ENCODE data around the gene TMEM132E. TPM values are rescaled to one million over a fixed set of nuclear protein-coding genes. Genes with fewer than 3 reads are reported as not detected.

TMEM132E gene
- total and polyA plus RNA-seq, 2 of the 8 experiments (the other 6 are each of a cell fraction or from before 2014, with no cell fraction given), result 0.45 to 0.60 TPM

GRCh38 chr17:34562387-34562786, 17.0 kb upstream of the TMEM132E start (continued):
- no peak for TF ChIP-seq BRCA1 (IDR thresholded peaks at IDR 0.05; ENCODE audit: low read depth, low read length)
- TF ChIP-seq RAD21 (IDR thresholded peaks at IDR 0.05 in 1 of 2, conservative IDR thresholded peaks at IDR 0.05 in 1 of 2; ENCODE audit: low read depth in 2 of 2, low read length in 2 of 2), result peak; percentile 71 to 73
- no peak for TF ChIP-seq TAF1 (IDR thresholded peaks at IDR 0.05; ENCODE audit: low read depth, low read length)
- TF ChIP-seq EP300 (IDR thresholded peaks at IDR 0.05; ENCODE audit: borderline replicate concordance in 1 of 2, low read depth in 2 of 2, low read length in 2 of 2), result no peak
- no peak for TF ChIP-seq SRF (IDR thresholded peaks at IDR 0.05; ENCODE audit: low read depth, low read length)
- no peak for TF ChIP-seq GTF2F1 (IDR thresholded peaks at IDR 0.05; ENCODE audit: borderline replicate concordance, low read depth, low read length)
- TF ChIP-seq CHD2 (IDR thresholded peaks at IDR 0.05; ENCODE audit: low read length), result no peak
- TF ChIP-seq BACH1 (IDR thresholded peaks at IDR 0.05; ENCODE audit: low read length), result no peak
- TF ChIP-seq SP1 (IDR thresholded peaks at IDR 0.05; ENCODE audit: low read depth, low read length), result no peak
- TF ChIP-seq SP2 (IDR thresholded peaks at IDR 0.05; ENCODE audit: low read length), result no peak
- 0 out of 2 replicates have a peak, but pooled peaks have one; percentile 15 for TF ChIP-seq TCF12 (IDR thresholded peaks at IDR 0.05; ENCODE audit: low read depth, low read length)

Measured in H1 (cell line).